Effector memory CD8-positive, alpha-beta T cell (primary cell): ENCODE results near the gene CARD10.

Experiments used
- ATAC-seq: fragments of 150-1000 bp; cut with Tn5 transposase; replicated peaks from 2 replicates; pipeline ENCODE4 v1.10.0; 2021; ENCODE audit warnings: mild to moderate bottlenecking, moderate library complexity
- DNase-seq, 3 experiments: peaks; one replicate each; pipeline ENCODE4 v3.0.0; 2021
- H3K27ac Mint-ChIP-seq, 2 donors: one replicate each; pipeline ENCODE4 v1.8.0; 2022; ENCODE audit warnings: mild to moderate bottlenecking in 2 of 2, mixed read lengths in 2 of 2, moderate library complexity in 2 of 2
- H3K27me3 Mint-ChIP-seq, 2 donors: one replicate each; pipeline ENCODE4 v1.8.0; 2022; ENCODE audit warnings: mixed read lengths in 2 of 2
- H3K36me3 Mint-ChIP-seq: one replicate; pipeline ENCODE4 v1.8.0; 2022; ENCODE audit warnings: mild to moderate bottlenecking, moderate library complexity, mixed read lengths; ENCODE audit not compliant: insufficient read depth
- H3K4me1 Mint-ChIP-seq, 2 donors: one replicate each; pipeline ENCODE4 v1.8.0; 2022; ENCODE audit warnings: low read depth in 2 of 2, mixed read lengths in 2 of 2
- H3K4me3 Mint-ChIP-seq, 2 donors: one replicate each; pipeline ENCODE4 v1.8.0; 2022; ENCODE audit warnings: mild to moderate bottlenecking in 2 of 2, mixed read lengths in 2 of 2, moderate library complexity in 2 of 2
- H3K9me3 Mint-ChIP-seq, 2 donors: one replicate each; pipeline ENCODE4 v1.8.0; 2022; ENCODE audit warnings: mixed read lengths in 2 of 2

The CARD10 gene

DNA sequence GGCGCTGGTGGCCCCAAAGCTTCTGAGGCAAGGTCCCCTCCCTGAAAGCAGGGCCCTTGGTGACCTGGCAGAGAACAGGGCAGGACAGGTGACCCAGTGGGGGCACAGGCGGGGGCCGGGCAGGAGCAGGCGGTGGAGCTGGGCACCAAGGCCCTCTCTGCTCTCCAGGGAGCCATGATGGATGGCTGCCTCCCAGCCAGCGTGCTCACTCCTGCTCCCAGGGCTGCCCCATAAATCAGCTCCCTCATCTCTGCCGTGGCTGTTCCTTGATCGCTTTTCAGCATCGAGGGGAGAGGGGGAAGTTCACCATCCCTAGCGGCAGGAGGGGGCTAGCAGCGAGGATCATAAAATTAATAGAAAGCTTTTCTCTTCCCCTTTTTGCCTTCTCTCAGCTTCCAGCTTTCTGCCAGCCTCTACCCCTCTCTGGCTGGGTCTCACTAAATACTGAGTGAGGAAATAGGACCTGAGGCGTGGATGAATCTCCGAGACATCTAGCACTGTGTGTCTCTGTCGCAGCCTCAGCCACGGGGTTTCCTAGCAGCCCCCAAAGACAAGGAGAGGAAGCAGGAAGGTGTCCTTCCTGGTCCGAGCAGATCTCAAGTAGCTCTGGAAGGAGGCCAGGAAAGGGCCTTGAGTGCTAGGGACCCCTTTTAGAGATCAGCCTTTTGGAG, 69.7 kb downstream of the CARD10 start:
- Mint-ChIP-seq H3K27me3 (no peaks in the 10 kb centered on the region), H3K36me3 (no peaks in the 10 kb centered on the region), H3K4me1 (no peaks in the 10 kb centered on the region), H3K27ac (no peak overlapping the region), H3K4me3 (no peak overlapping the region), H3K9me3 (no peaks in the 10 kb centered on the region)
- DNase-seq (no peak), ATAC-seq (no peak)

DNA sequence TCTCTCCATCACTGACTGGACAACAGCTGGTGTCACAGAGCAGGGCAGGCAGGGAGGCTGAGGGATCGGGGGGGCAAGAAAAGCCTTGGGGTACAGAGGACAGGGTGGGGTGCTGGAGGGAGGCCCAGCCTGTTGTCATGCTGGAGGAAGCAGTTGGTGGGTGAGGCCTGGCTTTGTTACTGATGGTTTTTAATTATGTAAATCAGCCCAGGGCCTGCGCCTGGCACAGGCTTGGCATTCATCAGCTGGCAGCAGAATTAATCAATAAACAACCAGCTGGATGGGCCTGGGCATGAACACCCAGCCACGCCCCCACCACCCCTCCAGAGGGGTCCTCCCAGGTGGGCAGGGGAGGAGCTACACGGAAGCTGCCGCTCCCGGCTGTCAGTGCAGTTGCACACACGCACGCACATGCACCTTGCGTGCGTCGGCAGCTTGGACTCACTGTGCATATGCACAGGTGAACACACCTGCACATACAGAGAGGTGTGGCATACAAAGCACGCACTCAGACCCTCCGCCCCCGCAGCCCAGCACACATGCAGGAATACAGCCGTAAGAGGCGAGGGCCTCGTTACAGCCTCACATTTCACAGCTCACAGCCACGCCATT, 70.6 kb downstream of the CARD10 start:
- H3K4me3 Mint-ChIP-seq = no peak overlapping the region
- no peaks in the 10 kb centered on the region for H3K27me3 Mint-ChIP-seq
- no peaks in the 10 kb centered on the region for H3K4me1 Mint-ChIP-seq
- DNase-seq (no peak), ATAC-seq (no peak)
- no peaks in the 10 kb centered on the region for H3K9me3 Mint-ChIP-seq
- no peaks in the 10 kb centered on the region for H3K36me3 Mint-ChIP-seq
- H3K27ac Mint-ChIP-seq = no peak overlapping the region

DNA sequence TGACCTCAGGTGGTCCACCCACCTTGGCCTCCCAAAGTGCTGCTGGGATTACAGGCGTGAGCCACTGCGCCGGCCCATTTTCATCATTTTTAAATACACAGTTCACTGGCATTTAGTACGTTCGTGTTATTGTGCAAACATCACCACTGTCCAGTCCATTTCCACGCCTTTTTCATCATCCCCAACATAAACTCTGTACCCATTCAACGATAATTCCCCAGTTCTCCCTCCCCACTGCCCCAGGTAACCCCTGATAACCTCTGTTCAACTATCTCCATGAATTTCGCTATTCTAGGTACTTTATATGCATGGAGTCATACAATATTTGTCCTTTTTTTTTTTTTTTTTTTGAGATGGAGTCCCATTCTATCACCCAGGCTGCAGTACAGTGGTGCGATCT, 73.7 kb downstream of the CARD10 start:
- Mint-ChIP-seq H3K4me3 (no peak overlapping the region), H3K27ac (no peak overlapping the region), H3K9me3 (no peaks in the 10 kb centered on the region), H3K27me3 (peaks cover 13 to 21% of the 10 kb centered on the region in 2 donors), H3K4me1 (no peaks in the 10 kb centered on the region), H3K36me3 (peaks cover 6% of the 10 kb centered on the region)
- ATAC-seq = no peak
- DNase-seq = no peak

DNA sequence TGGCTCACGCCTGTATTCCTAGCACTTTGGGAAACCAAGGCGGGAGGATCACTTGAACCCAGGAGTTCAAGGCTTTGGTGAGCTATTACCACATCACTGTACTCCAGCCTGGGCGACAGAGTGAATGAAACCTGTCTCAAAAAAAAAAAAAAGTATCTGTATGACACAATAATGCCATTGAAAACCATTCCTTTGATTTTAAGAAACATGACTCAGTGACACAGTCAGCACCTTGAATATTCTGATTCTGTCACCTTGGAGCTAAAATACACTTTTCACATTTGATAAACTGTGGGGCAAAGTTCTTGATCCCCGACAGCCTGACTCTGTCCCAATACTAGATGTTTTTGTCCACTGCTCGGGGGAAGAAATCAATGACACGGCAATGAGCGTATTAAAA, 75.2 kb downstream of the CARD10 start:
- Mint-ChIP-seq H3K4me1 (peaks cover 0 to 2% of the 10 kb centered on the region in 2 donors), H3K27ac (no peak overlapping the region), H3K27me3 (peaks cover 13 to 23% of the 10 kb centered on the region in 2 donors), H3K9me3 (no peaks in the 10 kb centered on the region), H3K4me3 (no peak overlapping the region), H3K36me3 (peaks cover 6% of the 10 kb centered on the region)
- ATAC-seq (no peak), DNase-seq (no peak)

DNA sequence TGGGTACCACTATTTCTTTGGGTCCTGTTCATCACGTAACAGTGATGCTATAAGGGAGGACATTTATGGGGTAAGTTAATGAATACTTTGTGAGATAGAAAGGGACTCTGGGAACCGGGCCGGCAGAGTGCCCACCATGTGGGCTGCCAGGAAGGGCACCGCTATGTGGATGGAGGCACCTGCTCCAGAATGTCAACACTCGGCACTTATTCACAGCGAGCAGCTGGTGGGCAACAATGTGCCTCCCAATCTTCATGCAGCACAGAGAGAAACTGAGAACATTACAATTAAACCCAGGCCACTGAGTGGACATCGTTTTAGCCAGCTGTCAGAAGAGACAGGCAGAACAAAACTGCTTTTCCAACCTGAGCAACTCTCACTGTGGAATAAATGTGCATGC, 76.1 kb downstream of the CARD10 start:
- peaks cover 6% of the 10 kb centered on the region for H3K36me3 Mint-ChIP-seq
- no peak overlapping the region for H3K27ac Mint-ChIP-seq
- H3K9me3 Mint-ChIP-seq = no peaks in the 10 kb centered on the region
- H3K4me3 Mint-ChIP-seq = no peak overlapping the region
- ATAC-seq (no peak), DNase-seq (no peak)
- H3K4me1 Mint-ChIP-seq = peaks cover 0 to 2% of the 10 kb centered on the region in 2 donors
- H3K27me3 Mint-ChIP-seq = peaks cover 13 to 23% of the 10 kb centered on the region in 2 donors

DNA sequence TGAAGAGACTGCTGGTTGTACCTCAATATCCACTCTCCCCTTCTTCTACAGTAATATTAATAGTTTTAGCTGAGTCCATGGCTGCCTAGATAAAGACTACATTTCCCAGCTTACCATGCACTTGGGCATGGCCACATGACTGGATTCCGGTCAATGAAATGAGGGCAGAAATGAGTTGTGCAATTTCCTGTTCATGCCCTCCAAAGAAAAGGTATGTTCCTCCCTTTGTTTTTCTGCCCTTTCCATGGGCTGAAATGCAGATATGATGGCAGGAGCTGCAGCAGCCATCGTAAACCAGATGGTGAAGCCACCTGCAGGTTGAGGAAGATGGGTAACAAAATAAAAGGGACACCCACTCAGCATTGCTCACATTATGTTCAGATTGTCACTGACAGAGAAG, 76.7 kb downstream of the CARD10 start:
- ATAC-seq (no peak), DNase-seq (no peak)
- peaks cover 13 to 24% of the 10 kb centered on the region in 2 donors for H3K27me3 Mint-ChIP-seq
- no peak overlapping the region for H3K27ac Mint-ChIP-seq
- peaks cover 0 to 2% of the 10 kb centered on the region in 2 donors for H3K4me1 Mint-ChIP-seq
- H3K9me3 Mint-ChIP-seq = no peaks in the 10 kb centered on the region
- no peak overlapping the region for H3K4me3 Mint-ChIP-seq
- peaks cover 6% of the 10 kb centered on the region for H3K36me3 Mint-ChIP-seq

DNA sequence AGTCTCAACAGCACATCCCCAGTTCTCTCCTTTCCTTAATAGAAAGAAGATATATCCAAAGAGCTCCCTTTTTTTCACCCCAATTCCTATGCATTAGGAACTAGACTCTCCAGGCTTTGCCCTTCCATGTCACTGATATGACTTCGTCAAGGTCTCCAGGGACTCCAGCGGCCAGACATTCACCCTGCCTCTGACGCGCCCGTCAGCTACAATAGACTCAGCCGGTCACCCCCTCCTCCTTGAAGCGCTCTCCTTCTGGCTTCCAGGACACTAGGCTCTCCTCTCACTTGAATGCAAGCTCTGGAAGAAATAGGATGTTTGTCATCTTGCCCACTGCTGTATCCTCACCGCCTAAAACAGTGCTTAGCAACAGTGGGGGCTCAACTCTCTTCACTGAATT, 77.1 kb downstream of the CARD10 start:
- DNase-seq (no peak), ATAC-seq (no peak)
- Mint-ChIP-seq H3K4me3 (no peak overlapping the region), H3K27me3 (peaks cover 17 to 28% of the 10 kb centered on the region in 2 donors), H3K9me3 (no peaks in the 10 kb centered on the region), H3K4me1 (peaks cover 0 to 2% of the 10 kb centered on the region in 2 donors), H3K36me3 (peaks cover 6% of the 10 kb centered on the region), H3K27ac (no peak overlapping the region)

DNA sequence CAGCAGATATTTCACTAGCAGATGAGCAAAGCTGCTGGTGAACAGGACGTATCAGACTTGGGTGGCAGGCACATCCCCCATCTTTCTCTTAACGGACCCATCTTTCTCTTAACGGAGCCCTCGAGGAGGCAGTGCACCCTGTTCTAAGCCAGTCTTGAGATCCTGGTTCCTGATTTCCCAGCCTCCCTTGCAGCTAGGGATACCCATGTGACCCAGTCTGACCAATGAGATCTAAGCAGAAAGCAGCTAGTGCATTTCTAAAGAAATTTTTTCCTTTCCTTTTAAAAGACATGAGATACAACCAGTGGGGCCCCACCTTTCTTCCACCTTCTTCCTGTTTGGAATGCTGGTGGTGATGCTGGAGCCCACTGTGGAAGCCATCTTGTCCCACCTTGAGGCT, 78.3 kb downstream of the CARD10 start:
- Mint-ChIP-seq H3K4me1 (peaks cover 0 to 2% of the 10 kb centered on the region in 2 donors), H3K27ac (no peak overlapping the region), H3K36me3 (peaks cover 6% of the 10 kb centered on the region), H3K27me3 (peaks cover 19 to 33% of the 10 kb centered on the region in 2 donors), H3K4me3 (no peak overlapping the region), H3K9me3 (no peaks in the 10 kb centered on the region)
- ATAC-seq (no peak), DNase-seq (no peak)
